HG02870 (cell line): ENCODE measurements around the gene NR2C2.

Source experiments
- ATAC-seq: cut with Tn5 transposase; IDR thresholded peaks from one replicate; pipeline ENCODE4 v1.9.1; 2021; ENCODE audit warnings: mild to moderate bottlenecking, moderate library complexity; ENCODE audit not compliant: unreplicated experiment

Gene NR2C2

DNA sequence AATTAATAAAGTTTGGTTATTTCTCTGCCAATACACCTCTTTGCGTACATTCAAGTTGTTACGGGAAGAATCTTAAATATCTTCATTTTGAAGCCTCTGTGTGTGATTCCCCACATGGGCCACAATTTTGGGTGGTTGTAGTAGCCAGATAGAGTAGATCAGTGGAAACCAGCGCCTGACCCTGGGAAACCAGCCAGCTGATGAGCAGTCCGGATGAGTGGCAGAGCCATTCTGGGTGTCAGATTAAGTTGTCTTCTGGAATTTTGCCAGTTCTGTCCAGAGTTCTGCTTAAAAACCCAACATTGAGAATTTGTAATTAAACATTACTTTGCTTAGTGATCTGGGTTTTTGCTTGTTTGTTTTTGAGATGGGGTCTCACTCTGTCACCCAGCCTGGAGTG, 68.1 kb downstream of the NR2C2 start:
- ATAC-seq, result no peak

- ATAC-seq, result no peak
Observed at GRCh38 chr3:15017191-15017590, 69.8 kb downstream of the NR2C2 start.

GRCh38 chr3:15023249-15023648, 75.9 kb downstream of the NR2C2 start:
- ATAC-seq, result no peak

- no peak for ATAC-seq
Observed at GRCh38 chr3:15023719-15024118, 76.3 kb downstream of the NR2C2 start.

GRCh38 chr3:15029625-15030024, 82.2 kb downstream of the NR2C2 start:
- no peak for ATAC-seq

DNA sequence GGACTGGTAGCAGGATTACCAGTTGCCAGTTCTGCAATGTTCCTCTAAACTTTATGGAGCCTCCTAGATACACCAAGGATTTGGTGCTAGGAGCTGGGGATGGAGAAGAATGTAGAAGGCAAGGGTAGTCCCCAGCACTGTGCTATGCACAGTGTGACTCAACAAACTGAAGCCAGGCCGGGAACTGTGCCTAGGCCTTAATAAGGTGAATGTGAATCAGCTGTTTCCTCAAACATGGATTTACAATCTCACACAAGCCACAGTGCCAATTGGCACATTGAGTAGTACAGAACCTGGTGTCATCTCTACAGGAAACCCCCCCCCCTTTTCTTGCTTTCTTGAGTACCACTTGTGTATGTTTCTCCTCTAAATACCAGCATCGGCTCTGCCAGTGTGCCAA, 85.3 kb downstream of the NR2C2 start:
- no peak for ATAC-seq

DNA sequence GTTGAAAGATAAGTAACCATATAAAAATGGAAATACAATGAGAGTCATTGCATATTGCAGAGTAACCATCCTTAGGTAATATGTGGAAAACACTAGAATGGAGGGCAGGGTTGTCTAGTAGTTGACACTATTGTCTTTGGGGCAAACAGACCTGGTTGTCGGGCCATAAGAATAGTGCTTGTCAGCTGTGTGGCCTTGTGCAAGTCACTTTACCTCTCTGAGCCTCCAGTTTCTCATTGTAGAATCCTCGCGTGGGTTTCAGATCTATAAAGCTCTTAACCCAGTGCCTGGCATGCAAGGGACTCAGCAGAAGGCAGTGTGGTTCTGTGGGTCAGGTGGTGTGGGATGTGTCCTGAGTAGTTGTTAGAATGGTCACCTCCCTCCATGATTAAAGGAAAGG, 85.7 kb downstream of the NR2C2 start:
- no peak for ATAC-seq

DNA sequence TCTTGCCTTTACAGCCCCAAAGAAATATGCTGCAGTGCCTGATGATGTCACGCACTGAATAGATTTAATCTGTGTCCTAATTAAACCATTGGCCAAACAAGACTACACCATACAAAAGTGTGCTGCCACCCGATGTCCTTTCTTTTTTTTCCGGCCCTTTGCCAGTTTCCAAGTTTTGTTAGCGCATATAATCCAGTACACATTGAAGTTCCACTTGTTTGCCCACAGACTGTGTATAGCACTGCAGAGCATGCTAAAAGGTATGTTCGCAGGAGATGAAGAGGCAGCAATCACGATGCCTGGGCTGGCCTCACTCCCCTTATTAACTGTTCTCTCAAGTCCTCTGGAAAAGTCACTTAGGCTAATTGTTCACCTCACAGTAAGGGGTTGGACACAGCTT, 90.9 kb downstream of the NR2C2 start:
- ATAC-seq, result no peak

DNA sequence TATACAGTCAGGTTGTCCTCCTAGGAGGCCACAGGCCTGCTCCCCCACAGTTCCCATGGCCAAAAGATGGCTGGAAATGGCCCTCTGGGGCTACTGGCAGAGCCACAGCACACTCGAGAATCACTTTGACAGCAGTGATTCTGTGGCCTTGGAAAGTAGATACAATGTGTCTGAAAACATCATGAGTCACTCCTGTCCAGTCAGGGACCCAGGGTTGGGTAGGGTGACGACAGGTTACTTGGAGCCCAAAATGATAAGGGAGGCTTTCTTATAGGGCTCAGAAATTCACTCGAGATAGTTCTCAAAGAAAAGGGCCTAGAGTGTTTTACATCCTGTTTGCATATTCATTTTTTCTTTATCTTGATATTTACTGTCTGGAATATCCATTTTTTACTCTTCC, 93.5 kb downstream of the NR2C2 start:
- ATAC-seq, result no peak

- no peak for ATAC-seq
Observed at GRCh38 chr3:15041950-15042349, 94.6 kb downstream of the NR2C2 start.

- ATAC-seq, result no peak
Observed at GRCh38 chr3:15042936-15043335, 95.6 kb downstream of the NR2C2 start.

DNA sequence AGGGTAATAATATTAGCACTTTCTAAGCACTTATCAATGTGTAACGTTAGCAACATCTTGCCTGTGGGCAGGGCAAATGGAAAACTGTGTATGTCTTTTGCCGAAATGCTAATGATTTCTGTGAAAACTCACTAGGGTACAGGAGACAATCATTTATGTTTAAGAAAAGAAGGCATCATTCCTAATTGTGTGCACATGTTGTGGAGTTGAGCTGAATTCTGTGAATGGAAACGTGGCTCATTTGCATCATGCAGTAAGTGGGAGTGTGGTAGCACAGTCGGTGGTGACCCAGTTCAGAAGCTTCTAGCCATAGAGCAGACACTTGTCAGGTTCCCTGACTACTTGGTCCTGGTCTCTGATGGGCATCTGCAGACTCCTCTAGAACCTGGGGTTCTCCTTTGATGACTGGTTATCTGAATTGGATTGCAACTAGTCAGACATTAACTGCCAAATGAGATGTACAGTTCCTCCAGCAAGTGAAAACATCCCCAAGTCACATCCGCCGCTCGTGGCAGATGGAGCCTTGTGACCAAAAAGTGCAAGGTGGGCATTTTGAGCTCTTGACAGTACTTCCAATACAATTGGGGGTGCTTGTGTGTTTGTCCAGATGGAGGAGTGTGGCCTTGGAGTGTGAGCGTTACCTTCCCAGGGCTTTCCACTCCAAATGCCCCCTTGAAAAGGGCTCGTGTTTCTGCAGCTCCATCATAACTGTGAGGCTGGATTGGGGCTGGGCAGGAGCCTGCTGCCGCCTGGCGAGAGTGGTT, 96.2 kb downstream of the NR2C2 start:
- ATAC-seq, result no peak

DNA sequence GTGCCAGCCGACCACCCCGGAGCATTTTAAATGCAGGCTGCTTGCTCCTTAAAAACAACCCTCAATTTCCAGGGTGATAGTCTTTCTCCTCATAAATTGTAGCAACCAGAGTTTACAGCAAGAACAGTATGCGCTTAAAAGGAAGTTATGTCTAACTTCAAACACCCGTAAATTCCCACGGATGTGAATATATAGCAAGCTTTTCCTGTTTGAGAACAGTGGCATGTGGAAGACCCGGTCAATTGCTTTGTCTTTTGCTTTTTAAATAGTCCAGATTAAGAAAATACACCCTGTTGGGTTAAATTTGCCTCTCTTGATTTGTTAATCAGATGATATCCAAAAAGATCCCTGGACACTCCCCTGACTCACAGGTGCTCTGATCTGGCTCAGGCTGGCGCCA, 96.9 kb downstream of the NR2C2 start:
- no peak for ATAC-seq

- no peak for ATAC-seq
Observed at GRCh38 chr3:15045667-15046066, 98.3 kb downstream of the NR2C2 start.

DNA sequence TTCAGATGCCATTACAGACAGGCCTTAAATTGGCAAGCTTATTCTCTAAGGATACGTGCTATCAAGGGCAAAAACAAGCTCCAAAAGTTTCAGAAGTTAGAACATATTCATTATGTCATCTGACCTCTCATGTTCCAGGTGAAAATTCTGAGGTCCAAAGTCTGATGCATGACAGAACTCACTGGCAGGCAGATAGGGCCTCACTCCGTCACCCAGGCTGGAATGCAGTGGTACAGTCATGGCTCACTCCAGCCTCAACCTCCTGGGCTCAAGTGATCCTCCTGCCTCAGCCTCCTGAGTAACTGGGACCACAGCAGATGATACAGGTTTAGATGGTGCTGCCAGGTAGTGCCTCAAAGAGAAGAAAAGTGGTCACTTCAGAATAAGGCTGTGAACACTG, 102.2 kb downstream of the NR2C2 start:
- ATAC-seq, result no peak

DNA sequence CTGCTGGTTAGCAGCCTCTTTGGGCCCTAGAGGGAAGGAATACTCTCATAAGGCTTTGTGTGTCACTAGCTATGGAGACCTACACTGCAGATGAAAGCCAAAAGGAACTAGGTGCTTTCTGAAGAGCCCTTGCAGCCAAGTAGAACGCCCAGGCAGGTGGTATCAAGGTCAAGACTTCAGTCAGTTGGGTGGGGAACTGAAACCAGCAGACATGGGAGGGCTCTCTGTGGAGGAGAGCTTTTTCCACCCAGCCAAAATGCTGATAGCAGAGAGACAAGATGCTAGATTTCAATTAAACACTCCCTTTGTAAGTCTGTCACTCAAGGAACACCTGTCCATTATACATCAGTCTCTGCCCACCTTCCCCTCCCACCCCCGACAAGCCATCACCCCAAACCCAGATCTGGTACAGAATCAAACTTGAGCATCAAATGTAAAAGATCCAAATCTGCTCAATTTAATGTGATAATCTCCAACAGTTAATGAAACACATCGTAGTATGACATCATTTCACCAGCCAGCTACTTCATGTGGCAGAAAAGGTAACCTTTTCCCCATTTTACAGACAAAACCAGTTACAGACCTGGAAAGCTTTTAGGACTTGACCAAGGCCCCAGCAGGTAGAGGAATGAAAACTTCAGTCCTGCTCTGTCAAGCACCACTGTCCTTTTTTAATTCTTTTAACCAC, 103.2 kb downstream of the NR2C2 start:
- ATAC-seq, result peak; percentile 71

DNA sequence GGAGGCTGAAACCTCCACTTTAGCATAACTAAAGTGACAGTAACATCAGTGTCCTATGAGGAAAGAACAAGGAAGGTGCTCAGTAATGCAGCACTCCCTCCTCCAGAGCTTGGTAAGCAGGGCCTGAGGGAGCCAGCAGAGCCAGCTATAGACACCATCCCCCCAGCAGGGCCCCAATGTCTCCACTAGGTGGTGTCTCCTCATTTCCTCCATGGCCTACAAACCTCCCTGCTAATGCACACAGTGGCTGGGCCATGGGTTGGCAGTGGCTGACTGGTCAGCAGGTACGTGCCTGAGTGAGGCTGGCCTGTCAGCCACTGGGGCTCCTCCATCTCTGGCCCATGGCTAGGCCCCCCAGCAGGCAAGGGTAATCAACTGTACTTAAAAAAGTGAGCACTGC, 104.1 kb downstream of the NR2C2 start:
- ATAC-seq, result peak; percentile 62

DNA sequence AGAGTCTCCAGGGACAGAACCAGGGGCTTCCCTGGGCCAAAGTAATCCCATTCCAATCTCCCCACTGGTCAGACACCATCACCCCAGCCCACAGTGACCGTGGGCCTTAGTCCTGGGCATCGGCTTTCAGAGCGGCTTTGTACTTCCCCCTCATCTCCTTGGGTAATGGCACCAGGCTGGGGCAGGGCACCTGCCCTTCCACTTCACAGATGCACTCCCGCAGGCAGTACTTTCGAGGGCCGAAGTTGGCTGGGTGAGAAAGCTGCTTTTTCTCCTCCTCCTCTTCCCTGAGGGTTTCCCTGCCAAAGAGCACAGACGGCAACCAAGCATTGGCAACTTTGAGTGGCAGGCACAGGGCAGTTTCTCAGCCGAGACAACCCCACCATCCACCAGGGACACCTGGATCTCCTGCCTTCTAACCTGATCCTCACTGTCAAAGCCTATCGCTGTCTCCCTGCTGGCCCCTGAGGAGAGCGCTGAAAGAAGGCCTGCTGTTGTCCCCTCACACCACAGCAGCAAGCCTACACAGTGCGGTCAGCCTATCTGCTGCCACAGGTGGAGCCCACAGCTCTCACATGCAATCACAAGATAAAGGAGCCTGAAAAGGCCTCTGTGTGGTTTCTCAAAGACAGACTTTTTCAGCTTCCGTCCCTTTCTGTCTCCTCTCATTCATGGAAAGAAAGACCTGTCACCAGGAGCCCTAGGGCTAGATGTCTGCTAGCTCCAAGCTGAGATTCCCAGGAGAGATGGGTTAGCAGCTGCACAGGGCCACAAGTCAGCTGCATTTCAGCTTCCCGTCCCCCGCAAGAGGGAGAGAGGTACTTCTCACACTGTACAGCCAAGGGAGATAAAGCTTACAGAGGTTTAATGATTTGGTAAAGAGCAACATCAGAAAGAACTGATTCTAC, 105.2 kb downstream of the NR2C2 start:
- no peak for ATAC-seq

DNA sequence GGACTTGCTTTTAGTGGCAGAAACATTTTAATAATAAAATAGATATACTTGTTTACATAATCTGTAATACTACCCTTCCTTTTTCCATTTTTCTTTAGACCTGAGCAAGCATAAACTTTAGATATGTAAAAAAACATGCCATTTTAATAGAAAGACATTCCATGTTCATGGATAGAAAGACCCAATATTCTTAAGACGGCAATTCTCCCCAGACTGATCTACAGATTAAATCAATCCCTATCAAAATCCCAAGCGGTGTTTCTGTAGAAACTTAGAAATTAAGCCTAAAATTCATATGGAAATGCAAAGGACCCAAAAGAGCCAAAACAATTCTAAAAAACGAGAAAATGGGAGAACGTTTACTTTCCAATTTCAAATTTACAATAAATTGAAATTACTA, 106.2 kb downstream of the NR2C2 start:
- ATAC-seq, result no peak

GRCh38 chr3:15055019-15055557, 107.7 kb downstream of the NR2C2 start:
- no peak for ATAC-seq

GRCh38 chr3:15056676-15057404, 109.5 kb downstream of the NR2C2 start:
- ATAC-seq, result no peak
